HG03571 (cell line): Measurements from ENCODE around the gene NLGN1.
"Not testable (repeated sequence)": the region's sequence is repeated elsewhere in the genome, so short reads cannot be mapped to it uniquely, and the experiment has no call there.

ENCODE experiments used
- ATAC-seq: cut with Tn5 transposase; IDR thresholded peaks from one replicate; pipeline ENCODE4 v1.9.1; 2021; ENCODE audit not compliant: unreplicated experiment

The NLGN1 gene

DNA sequence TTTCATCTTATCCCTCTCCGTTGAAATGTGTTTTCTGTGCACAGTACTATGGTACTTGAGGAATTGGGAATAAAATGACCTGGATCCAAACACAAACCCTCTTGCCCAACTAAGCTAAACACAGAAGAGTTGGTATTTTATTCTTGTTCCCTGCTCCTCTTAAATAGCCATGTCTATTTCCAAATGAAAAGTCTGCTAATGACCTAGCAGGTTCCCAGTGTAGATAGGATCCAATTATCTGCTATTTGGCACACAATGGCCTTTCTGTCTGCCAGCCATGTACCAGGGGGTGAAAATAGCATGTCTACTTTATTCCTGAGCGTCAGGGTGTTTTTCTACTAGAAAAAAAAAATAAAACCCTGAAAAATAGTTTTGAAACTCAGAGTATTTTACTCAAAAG is 804.6 kb downstream of the NLGN1 start:
- no peak for ATAC-seq

DNA sequence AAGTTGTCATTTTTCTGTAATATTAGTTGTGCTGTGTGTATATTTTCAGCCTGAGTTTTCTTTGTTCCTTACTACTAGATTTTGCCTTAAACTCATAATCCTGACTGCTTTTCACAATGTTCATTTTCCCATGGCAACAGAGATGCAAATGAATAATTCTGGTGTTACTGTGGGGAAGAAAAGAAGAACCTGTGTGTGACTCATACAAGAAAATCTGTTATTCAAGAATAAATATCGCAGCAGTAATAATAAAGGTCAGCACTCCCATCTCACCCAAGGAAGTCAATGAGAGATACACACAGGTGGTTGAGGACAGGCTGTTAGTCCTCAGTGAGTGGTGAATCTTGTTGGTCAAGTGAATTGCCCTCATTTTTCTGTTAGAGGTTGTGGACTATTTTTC is 805.0 kb downstream of the NLGN1 start:
- no peak for ATAC-seq

DNA sequence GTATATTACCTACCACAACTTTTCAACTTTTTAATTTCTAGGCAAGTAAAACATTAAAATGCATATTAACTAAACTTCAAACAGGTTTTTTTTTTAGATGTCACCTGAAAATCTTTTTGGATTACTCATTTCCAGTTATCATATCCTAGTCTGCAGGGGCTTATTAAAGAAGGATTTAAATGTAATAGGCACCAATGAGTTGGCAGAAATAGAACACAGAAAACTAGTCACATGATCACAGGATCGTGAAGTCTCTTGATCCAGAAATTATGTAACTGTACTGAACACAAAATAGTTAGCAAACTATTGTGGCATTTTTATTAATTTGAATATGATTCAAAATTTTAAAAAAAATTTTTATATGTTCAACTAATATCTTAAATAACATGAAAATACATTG is 807.2 kb downstream of the NLGN1 start:
- no peak for ATAC-seq

DNA sequence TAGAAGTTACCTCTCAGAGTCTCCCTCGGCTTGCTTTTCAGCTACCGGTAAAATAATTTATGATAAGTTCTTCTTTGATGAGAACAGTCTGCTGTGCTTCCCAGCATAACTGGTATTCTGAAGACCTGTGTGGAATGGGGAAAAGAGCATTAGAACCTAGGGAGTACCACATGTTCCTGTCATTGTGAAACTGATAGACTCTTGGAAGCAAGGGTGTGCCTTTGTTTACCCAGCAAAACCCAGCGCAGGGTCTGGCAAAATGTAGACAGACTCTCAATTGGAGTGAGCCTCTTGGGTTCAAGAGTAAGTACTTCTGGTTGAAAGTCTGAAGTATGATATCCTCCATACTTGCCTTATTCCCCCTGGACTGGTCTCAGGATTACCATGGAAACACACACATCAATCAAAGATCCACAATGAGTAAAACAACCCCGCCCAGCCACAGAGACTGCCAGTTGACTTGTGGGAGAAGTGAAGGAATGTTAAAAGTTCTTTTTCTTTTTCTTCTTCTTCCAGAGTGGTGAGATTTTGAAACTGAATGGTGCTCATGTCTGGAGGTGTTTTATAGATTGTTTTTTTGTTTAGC is 809.2 kb downstream of the NLGN1 start:
- no peak for ATAC-seq

DNA sequence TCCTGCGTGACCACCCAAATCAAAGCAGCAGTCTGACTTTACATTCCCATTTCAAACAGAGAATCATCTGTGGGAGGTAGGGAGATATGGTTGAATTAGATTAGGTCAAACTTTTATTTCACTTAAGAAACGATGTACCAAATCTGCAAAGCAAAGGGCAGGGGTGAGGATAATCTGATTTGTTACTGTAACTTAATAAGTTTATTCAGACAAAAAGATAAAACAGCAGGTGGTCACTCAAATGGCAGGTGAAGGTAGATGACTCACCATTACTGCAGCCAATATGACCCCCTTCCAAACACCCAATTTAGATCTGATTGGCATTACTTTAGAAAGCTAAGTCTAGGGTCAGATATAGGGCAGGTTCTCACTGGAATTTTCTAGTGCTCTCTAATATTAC is 810.6 kb downstream of the NLGN1 start:
- ATAC-seq, result no peak

DNA sequence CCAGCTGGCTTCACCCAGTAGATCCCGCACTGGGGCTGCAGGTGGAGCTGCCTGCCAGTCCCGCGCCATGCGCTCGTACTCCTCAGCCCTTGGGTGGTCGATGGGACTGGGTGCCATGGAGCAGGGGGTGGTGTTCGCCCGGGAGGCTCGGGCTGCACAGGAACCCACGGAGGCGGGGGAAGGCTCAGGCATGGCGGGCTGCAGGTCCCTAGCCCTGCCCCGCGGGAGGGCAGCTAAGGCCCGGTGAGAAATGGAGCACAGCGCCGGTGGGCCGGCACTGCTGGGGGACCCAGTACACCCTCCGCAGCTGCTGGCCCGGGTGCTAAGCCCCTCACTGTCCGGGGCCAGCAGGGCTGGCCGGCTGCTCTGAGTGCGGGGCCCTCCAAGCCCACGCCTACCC is 814.4 kb downstream of the NLGN1 start:
- ATAC-seq, result not testable (repeated sequence)

DNA sequence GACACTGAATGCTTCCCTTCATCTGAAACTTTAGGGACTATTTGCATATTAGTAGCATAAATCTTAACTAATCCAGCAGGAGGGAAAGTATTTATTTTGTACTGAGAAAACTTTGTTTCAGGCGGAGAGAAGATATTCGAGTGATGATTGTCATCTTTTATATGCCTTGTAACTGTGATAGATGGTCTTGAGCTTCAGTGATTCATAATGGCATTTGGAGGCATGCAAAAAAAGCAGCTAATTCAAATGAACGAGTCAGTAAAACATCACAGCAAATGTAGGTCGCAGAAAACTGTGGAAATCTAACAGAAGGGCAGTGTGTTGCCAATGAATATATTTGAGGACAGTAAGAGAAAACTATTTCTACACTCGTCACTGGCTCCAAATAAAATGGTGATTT is 817.9 kb downstream of the NLGN1 start:
- ATAC-seq, result no peak

DNA sequence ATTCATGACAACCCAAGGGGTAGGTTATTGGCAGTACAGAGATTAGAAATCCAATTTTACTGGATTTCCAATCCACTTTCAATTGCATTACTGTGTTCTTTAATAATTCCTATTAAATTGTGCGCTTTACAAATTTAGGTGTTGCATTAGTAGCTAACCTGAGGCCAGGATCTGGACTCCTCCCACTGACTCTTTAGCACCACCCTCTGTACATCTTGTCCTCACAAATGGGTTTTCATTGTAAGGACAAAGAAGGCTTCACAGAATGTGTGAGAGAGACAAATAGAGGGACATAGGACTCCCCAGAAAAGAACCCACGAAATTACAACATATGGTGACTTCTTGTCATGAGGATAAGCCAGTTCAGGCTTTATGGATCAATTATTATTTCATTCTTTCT is 818.5 kb downstream of the NLGN1 start:
- no peak for ATAC-seq

DNA sequence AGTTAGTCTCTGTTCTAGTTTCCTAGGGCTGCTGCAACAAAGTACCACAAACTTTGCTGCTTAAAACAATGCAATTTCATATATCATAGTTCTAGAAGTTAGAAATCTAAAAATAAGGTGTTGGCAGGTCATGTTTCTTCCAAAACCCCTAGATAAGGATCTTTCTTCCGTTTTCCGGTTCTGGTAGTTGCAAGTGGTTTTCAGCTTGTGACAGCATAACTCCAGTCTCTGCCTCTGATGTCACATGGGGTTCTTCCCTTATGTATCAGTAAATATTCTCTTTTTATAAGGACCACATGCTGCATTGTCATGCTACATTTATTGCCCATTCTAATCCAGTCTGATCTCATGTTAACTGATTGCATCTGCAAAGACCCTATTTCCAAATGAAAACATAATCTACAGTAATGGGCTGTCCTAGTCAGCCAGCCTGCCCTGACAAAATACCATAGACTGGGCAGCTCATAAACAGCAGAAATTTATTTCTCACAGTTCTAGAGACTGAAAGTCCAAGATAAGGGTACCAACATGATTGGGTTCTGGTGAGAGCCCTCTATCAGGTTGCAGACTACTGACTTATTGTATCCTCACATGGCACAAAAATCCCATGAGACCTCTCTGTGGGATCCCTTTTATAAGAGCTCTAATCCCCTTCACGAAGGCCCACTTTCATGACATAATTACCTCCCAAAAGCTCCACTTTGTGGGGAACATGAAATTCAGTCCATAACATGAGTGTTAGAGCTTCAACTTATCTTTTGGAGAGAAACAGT is 819.6 kb downstream of the NLGN1 start:
- ATAC-seq, result no peak

DNA sequence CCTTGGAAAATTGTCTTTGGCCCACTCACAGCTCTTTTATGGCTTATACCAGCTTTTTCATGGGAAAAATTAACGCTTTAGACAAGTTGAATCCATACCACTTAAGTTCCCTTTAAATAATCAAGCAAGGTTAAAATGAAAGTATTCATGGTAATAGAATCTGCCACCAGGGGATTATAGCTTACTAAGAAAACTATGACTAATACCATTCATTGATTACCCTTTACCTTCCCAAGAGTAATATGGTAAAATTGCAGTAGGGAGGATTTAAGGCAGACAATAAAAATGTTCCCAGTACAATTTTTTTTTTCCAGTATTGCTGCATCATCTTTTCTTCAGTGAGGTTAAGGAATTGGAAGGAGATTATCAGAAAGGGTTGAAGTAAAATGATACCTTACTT is 820.5 kb downstream of the NLGN1 start:
- no peak for ATAC-seq

DNA sequence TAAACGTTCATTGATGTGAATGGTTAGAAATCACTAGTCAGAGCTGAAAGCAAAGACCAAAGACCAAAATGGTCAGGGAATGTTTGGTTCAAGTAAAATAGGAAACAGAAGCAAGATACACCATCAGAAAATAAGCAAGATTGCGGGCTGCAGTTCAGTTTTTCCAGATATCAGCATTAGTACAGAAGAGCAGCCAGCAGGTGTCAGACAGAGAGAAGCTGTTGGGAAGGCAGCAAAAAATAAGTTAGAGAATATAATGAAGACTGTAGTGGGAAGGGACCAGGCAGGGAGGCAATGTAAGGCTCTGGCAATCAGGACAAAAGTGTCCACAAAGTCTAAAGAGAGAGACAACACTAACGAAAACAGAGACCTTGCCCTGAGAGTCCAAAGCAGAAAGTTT is 822.2 kb downstream of the NLGN1 start:
- ATAC-seq, result no peak

DNA sequence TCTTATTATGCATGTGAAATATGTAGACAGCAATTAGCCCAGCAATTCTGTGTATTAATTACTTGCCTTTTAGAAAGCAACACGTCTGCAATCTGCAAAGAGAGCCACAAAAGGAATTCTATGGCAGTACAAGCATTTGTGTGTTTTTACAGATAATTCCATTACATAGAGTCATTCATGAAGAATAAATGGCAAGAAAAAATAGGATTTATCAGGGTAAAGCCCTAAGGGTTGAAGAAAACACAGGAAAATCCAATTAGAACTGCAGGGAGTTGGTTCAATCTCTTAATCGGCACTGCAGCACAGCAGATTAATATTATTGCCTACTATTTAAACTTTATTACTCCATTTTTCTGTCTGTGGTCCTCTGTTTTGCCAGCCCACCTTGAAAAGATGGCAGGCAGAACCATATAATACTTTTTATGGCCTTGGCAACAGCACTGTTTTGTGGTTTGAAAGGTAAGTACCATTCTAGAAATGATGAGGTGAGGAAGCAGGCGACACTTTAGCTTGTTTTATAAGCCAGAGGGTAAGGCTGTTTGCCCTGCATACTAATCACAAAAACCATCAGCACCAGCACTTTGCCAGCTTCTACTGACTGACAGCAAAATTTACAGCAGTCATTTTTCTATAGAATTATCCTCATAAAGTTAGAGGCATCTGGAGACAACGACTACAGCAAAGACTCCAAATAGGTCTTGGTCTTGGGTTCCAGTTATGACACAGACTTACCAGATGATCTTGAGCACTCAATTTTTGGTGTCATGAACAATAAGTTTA is 823.4 kb downstream of the NLGN1 start:
- no peak for ATAC-seq

DNA sequence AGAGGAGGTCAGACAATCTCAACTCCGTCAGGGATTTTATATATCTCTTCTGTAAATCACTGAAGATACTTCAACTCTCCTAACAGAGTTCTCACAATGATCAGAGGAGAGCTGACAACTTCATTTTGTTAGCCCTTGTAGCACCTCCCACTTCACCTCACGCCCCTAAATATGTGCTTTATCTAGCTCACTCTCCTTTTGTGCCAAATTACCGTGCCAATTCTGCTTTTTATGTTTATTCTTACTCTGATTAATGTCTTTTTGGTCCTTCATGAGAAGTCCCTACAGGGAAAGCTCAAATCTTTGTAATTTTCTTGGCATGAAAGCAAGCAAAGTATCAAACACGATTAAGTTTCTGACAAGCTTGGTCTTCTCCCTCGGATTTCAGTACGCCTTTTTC is 825.5 kb downstream of the NLGN1 start:
- no peak for ATAC-seq

DNA sequence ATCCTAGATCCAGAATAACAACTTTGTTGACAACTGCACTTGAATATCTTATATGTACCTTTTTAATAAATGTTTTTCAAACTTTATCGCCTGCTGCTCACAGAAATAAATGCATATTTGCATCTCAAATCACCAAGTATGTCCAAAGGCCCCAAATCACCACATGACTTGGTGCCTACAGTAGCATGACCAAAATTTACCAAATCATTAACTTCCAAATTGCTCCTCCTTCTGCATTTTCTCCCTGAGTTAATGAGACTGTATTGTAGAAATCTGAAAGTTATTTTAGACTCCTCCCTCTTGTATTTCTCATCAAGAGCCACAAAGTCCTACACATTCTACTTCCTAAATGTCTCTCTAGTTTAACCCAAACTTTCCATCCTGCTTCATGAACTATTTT is 826.1 kb downstream of the NLGN1 start:
- no peak for ATAC-seq

DNA sequence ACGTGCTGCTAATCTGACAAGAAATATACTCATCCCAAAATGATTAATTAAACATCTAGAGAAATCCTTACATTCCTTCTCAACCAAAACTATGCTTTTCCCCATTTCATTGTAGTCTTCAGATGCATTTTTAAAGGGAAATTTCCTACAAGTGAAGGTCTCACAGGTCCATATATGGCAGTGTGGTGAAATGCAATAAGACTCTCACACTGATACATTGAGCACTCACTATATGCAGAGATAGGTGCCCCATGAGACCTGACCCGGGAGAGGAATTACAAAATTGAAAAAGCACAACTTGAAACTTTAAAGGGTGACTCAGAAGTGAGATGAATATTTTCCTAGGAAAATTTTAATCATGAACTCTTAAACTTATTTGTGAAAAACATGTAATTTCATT is 832.4 kb downstream of the NLGN1 start:
- ATAC-seq, result no peak

DNA sequence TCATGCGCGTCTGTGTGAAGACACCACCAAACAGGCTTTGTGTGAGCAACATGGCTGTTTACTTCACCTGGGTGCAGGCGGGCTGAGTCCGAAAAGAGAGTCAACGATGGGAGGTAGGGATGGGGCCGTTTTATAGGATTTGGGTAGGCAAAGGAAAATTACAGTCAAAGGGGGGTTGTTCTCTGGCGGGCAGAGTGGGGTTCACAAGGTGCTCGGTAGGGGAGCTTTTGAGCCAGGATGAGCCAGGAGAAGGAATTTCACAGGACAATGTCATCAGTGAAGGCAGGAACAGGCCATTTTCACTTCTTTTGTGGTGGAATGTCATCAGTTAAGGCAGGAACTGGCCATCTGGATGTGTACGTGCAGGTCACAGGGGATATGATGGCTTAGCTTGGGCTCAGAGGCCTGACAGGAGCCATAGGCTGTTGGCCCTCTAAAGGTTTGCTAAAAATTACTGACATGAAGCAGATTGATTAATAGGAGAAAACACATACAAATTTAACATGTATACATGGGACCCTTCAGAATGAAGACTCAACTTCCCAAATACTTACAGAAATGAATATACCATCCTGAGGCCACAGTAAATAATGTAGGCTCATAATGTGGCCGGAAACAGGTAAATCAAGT is 834.6 kb downstream of the NLGN1 start:
- ATAC-seq, result not testable (repeated sequence)

DNA sequence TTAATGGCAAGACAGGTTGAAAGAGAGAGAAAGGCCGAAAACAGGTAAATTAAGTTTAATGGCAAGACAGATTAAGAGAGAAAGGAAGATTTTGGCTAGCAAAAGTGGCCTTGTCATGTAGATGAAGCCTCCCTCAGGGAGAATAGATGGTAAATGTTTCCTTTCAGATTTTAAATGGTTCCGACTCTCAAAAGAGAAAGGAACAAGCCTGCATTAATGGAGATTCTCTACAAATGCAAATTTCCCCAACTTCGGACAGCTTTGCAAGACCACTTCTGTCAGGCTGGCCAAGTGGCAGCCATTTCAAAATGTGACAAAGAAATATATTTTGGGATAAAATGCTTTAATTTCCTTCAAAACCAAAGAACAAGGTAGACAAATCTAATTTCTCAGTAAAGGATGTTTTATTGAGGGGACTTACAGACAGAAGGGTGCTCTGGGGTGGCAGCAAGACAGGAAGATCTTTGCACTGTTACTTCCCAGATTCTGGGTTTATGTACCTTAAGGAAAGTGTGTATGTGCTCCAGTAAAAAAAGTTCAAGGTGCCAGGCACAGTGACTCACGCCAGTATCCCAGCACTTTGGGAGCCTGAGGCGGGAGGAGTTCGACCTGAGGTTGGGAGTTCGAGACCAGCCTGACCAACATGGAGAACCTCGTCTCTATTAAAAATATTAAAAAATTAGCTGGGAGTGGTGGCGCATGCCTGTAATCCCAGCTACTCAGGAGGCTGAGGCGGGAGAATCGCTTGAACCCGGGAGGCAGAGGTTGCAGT is 835.3 kb downstream of the NLGN1 start:
- no peak for ATAC-seq

DNA sequence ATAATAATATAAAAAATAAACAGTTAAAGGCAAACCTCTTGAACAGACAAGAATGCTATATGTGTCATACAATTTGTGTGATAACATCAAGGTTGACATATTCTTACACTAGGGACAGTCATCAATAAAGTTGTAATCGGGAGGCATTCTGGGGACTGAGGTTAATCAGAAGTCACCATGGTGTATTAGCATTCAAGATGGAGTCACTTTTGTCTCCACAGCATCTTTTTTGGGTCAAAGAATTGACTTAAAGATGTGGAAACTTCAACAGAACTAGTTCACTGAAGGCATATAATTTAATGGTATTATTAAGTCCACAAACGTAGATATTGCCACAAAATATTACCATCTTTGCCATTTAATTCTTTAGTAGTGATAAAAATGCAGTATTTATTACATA is 836.0 kb downstream of the NLGN1 start:
- no peak for ATAC-seq

DNA sequence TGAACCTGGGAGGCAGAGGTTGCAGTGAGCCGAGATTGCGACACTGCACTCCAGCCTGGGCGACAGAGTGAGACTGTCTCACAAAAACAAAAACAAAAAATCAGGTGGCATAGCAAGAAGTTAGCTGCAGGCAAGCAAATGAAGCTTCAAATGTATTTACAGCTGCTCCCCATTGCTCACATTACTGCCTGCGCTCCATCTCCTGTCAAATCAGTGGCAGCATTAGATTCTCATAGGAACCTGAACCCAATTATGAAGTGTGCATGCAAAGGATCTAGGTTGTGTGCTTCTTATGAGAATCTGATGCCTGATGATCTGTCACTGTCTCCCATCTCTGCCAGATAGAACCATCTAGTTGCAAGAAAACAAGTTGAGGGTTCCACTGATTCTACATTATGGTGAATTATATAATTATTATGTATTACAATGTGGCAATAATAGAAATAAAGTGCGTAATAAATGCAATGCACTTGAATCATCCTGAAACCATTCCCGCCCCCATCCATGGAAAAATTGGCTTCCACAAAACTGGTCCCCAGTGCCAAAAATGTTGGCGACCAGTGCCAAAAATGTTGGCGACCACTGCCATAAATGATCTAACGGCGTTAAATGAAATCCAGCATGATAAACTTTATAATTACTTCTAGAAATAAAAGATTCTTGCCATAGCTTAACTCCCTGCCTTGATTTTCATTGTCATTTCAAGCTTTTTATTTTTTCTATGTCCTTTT is 844.9 kb downstream of the NLGN1 start:
- ATAC-seq, result no peak

DNA sequence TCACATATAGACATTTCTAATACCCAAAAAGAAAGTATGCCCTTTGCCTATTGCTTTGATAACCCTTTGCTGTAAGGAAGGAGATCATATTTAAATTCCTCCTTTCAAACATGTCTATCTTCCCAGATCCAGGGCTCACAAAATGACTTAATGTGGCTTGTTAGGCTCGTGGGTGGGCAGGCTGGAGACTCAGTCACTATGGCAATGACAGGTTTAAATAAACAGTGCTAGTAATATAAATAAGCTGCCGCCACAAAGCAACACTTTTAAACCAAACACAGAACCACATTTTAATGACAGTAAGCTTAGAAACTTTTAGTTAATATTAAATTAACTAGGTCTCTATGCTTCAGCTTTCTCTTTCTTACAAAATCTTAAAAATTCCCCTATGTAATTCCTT is 845.6 kb downstream of the NLGN1 start:
- ATAC-seq, result no peak
